ENCODE data around the gene FGD2.

FGD2 gene

DNA sequence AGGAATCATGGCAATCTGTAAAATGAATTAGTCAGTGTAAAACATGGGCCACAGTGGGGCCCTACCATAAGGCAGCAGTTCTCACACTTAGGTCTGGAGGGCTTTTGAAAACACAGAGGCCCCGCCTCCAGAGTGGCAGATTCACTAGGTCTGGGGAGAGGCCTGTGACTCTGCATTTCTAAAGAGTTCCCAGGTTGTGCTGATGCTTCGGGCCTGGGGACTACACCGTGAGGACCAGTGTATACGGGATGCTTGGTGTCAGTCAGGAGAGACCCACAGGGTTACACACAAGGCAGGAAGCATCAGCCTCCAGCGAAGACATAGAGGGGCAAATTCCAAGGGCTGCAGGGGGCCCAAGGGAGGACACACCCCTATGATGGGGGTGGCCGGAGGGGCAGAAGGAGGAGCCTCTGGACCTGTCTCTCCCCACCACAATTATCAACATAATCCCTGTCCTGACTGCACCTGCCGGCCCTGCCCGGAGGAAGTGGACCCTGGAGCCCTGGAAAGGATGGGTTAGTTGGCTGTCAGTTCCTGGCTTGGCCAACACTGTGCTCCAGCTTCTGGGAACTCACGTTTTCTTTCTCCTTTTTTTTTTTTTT is 46.7 kb downstream of the FGD2 start:
- no peak overlapping the region for H4K8ac ChIP-seq (ENCODE audit: low read depth, low read length)
- no CpG with 5 or more reads among the region's 9 CpGs for WGBS (ENCODE audit: extremely low coverage, insufficient coverage, low lambda C conversion rate)
- no peak overlapping the region for H2BK120ac ChIP-seq (ENCODE audit: low read depth, low read length)
- peak; percentile 90 for DNase-seq
- no peaks in the 10 kb centered on the region for H3K79me2 ChIP-seq (ENCODE audit: control insufficient read depth, insufficient read depth, low read length)
- no peak overlapping the region for H3K9ac ChIP-seq (ENCODE audit: low read length)
- H2AK5ac ChIP-seq (ENCODE audit: low read length): no peak overlapping the region
- H3K4me1 ChIP-seq (ENCODE audit: control insufficient read depth, low read depth, low read length): peaks cover 10% of the 10 kb centered on the region
- no peak overlapping the region for H3K27ac ChIP-seq (ENCODE audit: low read depth, low read length)
- no peak overlapping the region for H3K23ac ChIP-seq (ENCODE audit: low read length)
- peak overlapping the region; percentile 28 for H3K56ac ChIP-seq (ENCODE audit: low read length)
- no peak overlapping the region for H3K4me2 ChIP-seq (ENCODE audit: low read length)
- no peaks in the 10 kb centered on the region for H3K27me3 ChIP-seq (ENCODE audit: insufficient read depth, low read length, poor library complexity)
- H3K18ac ChIP-seq (ENCODE audit: low read length): no peak overlapping the region
- no peak overlapping the region for H3K4me3 ChIP-seq (ENCODE audit: low read length)
- no peaks in the 10 kb centered on the region for H3K79me1 ChIP-seq (ENCODE audit: low read length)
- H2BK5ac ChIP-seq (ENCODE audit: low read length): peak overlapping the region; percentile 3
- no peaks in the 10 kb centered on the region for H3K36me3 ChIP-seq (ENCODE audit: control insufficient read depth, insufficient read depth, low read length)
- H3K4ac ChIP-seq (ENCODE audit: low read depth, low read length): peak overlapping the region; percentile 5
- no peak overlapping the region for H4K5ac ChIP-seq (ENCODE audit: low read length)
- no peak overlapping the region for H2BK15ac ChIP-seq (replicated peaks; ENCODE audit: low read depth)

DNA sequence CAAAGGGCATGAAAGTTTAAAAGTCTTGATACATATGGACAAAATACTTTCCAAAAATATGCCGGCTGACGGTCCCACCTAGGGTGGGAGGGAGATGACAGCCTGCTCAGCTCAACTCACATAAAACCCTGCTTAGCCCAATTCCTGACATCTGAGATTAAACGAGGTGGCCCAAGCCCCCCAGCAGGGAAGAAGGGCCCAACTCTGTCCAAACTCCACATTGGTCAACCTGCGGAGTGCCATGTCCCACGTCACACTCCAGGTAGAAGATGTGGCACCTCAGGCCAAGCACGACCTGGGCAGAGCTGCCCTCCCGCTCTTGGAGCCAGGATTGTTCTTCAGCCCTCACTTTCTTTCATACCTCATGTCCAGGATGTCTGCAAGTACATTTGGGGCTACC is 48.2 kb downstream of the FGD2 start:
- H2BK5ac ChIP-seq (ENCODE audit: low read length): no peak overlapping the region
- H3K56ac ChIP-seq (ENCODE audit: low read length): no peak overlapping the region
- H3K36me3 ChIP-seq (ENCODE audit: control insufficient read depth, insufficient read depth, low read length): no peaks in the 10 kb centered on the region
- H3K4me3 ChIP-seq (ENCODE audit: low read length): no peak overlapping the region
- H3K79me1 ChIP-seq (ENCODE audit: low read length): no peaks in the 10 kb centered on the region
- H3K9ac ChIP-seq (ENCODE audit: low read length): no peak overlapping the region
- peaks cover 10% of the 10 kb centered on the region for H3K4me1 ChIP-seq (ENCODE audit: control insufficient read depth, low read depth, low read length)
- DNase-seq: no peak
- no peak overlapping the region for H3K4ac ChIP-seq (ENCODE audit: low read depth, low read length)
- no peak overlapping the region for H3K18ac ChIP-seq (ENCODE audit: low read length)
- H3K27ac ChIP-seq (ENCODE audit: low read depth, low read length): no peak overlapping the region
- H3K4me2 ChIP-seq (ENCODE audit: low read length): no peak overlapping the region
- H2AK5ac ChIP-seq (ENCODE audit: low read length): peak overlapping the region; percentile 51
- no peak overlapping the region for H3K23ac ChIP-seq (ENCODE audit: low read length)
- H3K79me2 ChIP-seq (ENCODE audit: control insufficient read depth, insufficient read depth, low read length): no peaks in the 10 kb centered on the region
- no peak overlapping the region for H4K8ac ChIP-seq (ENCODE audit: low read depth, low read length)
- no peak overlapping the region for H2BK15ac ChIP-seq (replicated peaks; ENCODE audit: low read depth)
- H4K5ac ChIP-seq (ENCODE audit: low read length): no peak overlapping the region
- H2BK120ac ChIP-seq (ENCODE audit: low read depth, low read length): no peak overlapping the region
- no CpG with 5 or more reads among the region's 7 CpGs for WGBS (ENCODE audit: extremely low coverage, insufficient coverage, low lambda C conversion rate)
- H3K27me3 ChIP-seq (ENCODE audit: insufficient read depth, low read length, poor library complexity): no peaks in the 10 kb centered on the region

DNA sequence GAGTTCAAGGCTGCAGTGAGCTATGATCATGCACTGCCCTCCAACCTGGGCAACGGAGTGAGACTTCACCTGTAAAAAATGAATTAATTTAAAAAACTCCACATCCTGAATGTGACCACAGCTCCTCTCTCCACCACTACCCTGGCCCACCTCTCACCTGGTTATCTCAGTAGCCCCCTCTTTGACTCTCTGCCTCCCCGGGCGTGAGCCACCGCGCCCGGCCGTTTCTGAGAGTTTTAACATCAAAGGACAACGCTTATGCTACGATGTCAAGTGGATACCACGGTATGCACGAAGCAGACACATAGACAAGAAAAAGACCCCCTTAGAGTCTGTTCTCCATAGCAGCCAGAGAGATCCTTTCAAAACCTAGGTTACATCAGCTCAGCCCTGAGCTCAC is 48.7 kb downstream of the FGD2 start:
- no peak overlapping the region for H3K23ac ChIP-seq (ENCODE audit: low read length)
- WGBS (ENCODE audit: extremely low coverage, insufficient coverage, low lambda C conversion rate): no CpG with 5 or more reads among the region's 11 CpGs
- H2BK5ac ChIP-seq (ENCODE audit: low read length): no peak overlapping the region
- no peak overlapping the region for H3K4me2 ChIP-seq (ENCODE audit: low read length)
- no peak overlapping the region for H3K4ac ChIP-seq (ENCODE audit: low read depth, low read length)
- no peak overlapping the region for H3K27ac ChIP-seq (ENCODE audit: low read depth, low read length)
- H3K36me3 ChIP-seq (ENCODE audit: control insufficient read depth, insufficient read depth, low read length): no peaks in the 10 kb centered on the region
- H3K56ac ChIP-seq (ENCODE audit: low read length): no peak overlapping the region
- no peaks in the 10 kb centered on the region for H3K79me2 ChIP-seq (ENCODE audit: control insufficient read depth, insufficient read depth, low read length)
- no peak overlapping the region for H3K4me3 ChIP-seq (ENCODE audit: low read length)
- no peaks in the 10 kb centered on the region for H3K27me3 ChIP-seq (ENCODE audit: insufficient read depth, low read length, poor library complexity)
- no peak overlapping the region for H2BK15ac ChIP-seq (replicated peaks; ENCODE audit: low read depth)
- DNase-seq: no peak
- H3K9ac ChIP-seq (ENCODE audit: low read length): no peak overlapping the region
- peaks cover 10% of the 10 kb centered on the region for H3K4me1 ChIP-seq (ENCODE audit: control insufficient read depth, low read depth, low read length)
- no peak overlapping the region for H2AK5ac ChIP-seq (ENCODE audit: low read length)
- no peak overlapping the region for H4K8ac ChIP-seq (ENCODE audit: low read depth, low read length)
- no peak overlapping the region for H4K5ac ChIP-seq (ENCODE audit: low read length)
- H3K79me1 ChIP-seq (ENCODE audit: low read length): no peaks in the 10 kb centered on the region
- H2BK120ac ChIP-seq (ENCODE audit: low read depth, low read length): no peak overlapping the region
- no peak overlapping the region for H3K18ac ChIP-seq (ENCODE audit: low read length)

DNA sequence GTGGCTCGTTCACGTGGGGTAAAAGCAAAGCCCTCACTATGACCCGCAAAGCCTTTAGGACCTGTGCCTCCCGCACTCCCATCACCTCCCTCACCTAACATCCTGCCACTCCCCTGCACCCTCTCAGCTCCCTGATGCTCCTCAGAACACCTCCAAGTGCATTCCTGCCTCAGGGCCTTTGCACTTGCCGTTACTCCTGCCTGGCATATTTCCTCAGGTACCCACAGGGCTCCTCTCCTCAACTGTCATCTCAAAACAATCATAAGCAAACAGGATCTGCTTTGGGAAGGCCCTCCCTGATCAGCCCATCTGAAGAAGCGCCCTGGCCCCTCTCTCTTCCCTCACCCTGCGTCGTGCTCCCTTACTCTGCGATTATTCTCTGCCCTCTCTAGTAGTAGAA is 49.1 kb downstream of the FGD2 start:
- H2BK5ac ChIP-seq (ENCODE audit: low read length): no peak overlapping the region
- no peak overlapping the region for H3K4me3 ChIP-seq (ENCODE audit: low read length)
- WGBS (ENCODE audit: extremely low coverage, insufficient coverage, low lambda C conversion rate): no CpG with 5 or more reads among the region's 9 CpGs
- H3K4me2 ChIP-seq (ENCODE audit: low read length): no peak overlapping the region
- peaks cover 12% of the 10 kb centered on the region for H3K4me1 ChIP-seq (ENCODE audit: control insufficient read depth, low read depth, low read length)
- H3K56ac ChIP-seq (ENCODE audit: low read length): no peak overlapping the region
- no peaks in the 10 kb centered on the region for H3K27me3 ChIP-seq (ENCODE audit: insufficient read depth, low read length, poor library complexity)
- H3K79me2 ChIP-seq (ENCODE audit: control insufficient read depth, insufficient read depth, low read length): no peaks in the 10 kb centered on the region
- H3K18ac ChIP-seq (ENCODE audit: low read length): no peak overlapping the region
- no peaks in the 10 kb centered on the region for H3K79me1 ChIP-seq (ENCODE audit: low read length)
- H3K9ac ChIP-seq (ENCODE audit: low read length): no peak overlapping the region
- H2BK120ac ChIP-seq (ENCODE audit: low read depth, low read length): no peak overlapping the region
- H2BK15ac ChIP-seq (replicated peaks; ENCODE audit: low read depth): no peak overlapping the region
- H3K4ac ChIP-seq (ENCODE audit: low read depth, low read length): no peak overlapping the region
- no peaks in the 10 kb centered on the region for H3K36me3 ChIP-seq (ENCODE audit: control insufficient read depth, insufficient read depth, low read length)
- no peak overlapping the region for H3K27ac ChIP-seq (ENCODE audit: low read depth, low read length)
- DNase-seq: no peak
- no peak overlapping the region for H4K5ac ChIP-seq (ENCODE audit: low read length)
- no peak overlapping the region for H4K8ac ChIP-seq (ENCODE audit: low read depth, low read length)
- H2AK5ac ChIP-seq (ENCODE audit: low read length): no peak overlapping the region
- H3K23ac ChIP-seq (ENCODE audit: low read length): no peak overlapping the region

DNA sequence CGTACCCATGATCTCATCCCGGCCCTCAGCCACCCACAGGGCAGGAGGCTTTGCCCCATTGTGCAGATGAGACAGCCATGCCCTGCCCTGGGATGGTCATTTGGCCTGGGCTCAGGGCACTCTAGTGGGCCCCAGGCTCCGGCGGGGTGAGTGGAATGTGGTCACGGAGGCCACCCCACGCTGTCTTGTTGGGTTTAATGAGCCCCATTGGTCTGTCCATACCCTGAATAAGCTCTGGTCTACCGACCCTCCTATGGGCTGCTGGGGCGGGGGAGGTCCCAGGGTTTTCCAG is 50.6 kb downstream of the FGD2 start:
- no peak overlapping the region for H2BK15ac ChIP-seq (replicated peaks; ENCODE audit: low read depth)
- no peak overlapping the region for H2BK120ac ChIP-seq (ENCODE audit: low read depth, low read length)
- no peak overlapping the region for H4K5ac ChIP-seq (ENCODE audit: low read length)
- H3K4me2 ChIP-seq (ENCODE audit: low read length): no peak overlapping the region
- H3K79me1 ChIP-seq (ENCODE audit: low read length): no peaks in the 10 kb centered on the region
- no peak overlapping the region for H2AK5ac ChIP-seq (ENCODE audit: low read length)
- no peak overlapping the region for H3K23ac ChIP-seq (ENCODE audit: low read length)
- H3K4me3 ChIP-seq (ENCODE audit: low read length): no peak overlapping the region
- no peak overlapping the region for H4K8ac ChIP-seq (ENCODE audit: low read depth, low read length)
- peak overlapping the region; percentile 37 for H3K9ac ChIP-seq (ENCODE audit: low read length)
- no CpG with 5 or more reads among the region's 8 CpGs for WGBS (ENCODE audit: extremely low coverage, insufficient coverage, low lambda C conversion rate)
- no peak overlapping the region for H3K27ac ChIP-seq (ENCODE audit: low read depth, low read length)
- no peaks in the 10 kb centered on the region for H3K79me2 ChIP-seq (ENCODE audit: control insufficient read depth, insufficient read depth, low read length)
- peak overlapping the region; percentile 76 for H3K4ac ChIP-seq (ENCODE audit: low read depth, low read length)
- no peaks in the 10 kb centered on the region for H3K36me3 ChIP-seq (ENCODE audit: control insufficient read depth, insufficient read depth, low read length)
- DNase-seq: no peak
- peaks cover 14% of the 10 kb centered on the region for H3K4me1 ChIP-seq (ENCODE audit: control insufficient read depth, low read depth, low read length)
- no peaks in the 10 kb centered on the region for H3K27me3 ChIP-seq (ENCODE audit: insufficient read depth, low read length, poor library complexity)
- peak overlapping the region; percentile 23 for H3K18ac ChIP-seq (ENCODE audit: low read length)
- H2BK5ac ChIP-seq (ENCODE audit: low read length): peak overlapping the region; percentile 39
- peak overlapping the region; percentile 74 for H3K56ac ChIP-seq (ENCODE audit: low read length)

DNA sequence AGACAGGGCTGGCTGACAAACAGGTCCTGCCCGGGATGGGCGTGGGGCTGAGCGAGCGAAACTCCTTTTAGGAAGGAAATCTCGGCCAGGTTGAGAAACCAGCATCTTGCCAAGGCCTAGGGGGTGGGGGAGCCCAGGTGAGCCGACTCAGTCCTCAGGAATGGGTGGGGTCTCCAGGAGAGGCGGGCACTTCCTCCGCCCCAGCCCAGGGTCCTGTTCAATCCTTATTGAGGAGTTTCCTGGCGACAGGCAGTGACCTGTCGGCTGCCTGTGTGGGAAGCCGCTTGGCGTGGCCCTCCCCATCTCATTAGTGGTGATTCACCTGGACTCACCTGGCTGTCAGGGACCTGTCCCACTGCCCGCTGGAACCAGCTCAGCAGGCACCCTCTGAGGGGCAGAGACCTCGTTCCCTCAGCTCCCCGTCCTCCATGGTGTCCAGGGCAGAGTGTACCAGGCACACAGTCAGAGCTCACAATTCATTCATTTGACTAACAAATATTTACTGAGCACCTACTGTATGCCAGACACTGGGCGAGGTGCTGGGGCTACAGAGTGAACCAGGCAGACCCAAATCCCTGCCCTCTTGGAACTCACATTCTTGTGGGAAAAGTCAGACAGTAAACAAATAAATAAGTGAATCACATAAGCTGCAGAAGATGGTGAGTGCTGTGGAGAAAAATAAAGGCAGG is 51.1 kb downstream of the FGD2 start:
- Histone ChIP-seq H3K18ac (ENCODE audit: low read length) (peak overlapping the region; percentile 23), H3K4me3 (ENCODE audit: low read length) (no peak overlapping the region), H3K4ac (ENCODE audit: low read depth, low read length) (peak overlapping the region; percentile 76), H3K27ac (ENCODE audit: low read depth, low read length) (no peak overlapping the region), H3K79me2 (ENCODE audit: control insufficient read depth, insufficient read depth, low read length) (no peaks in the 10 kb centered on the region), H3K27me3 (ENCODE audit: insufficient read depth, low read length, poor library complexity) (no peaks in the 10 kb centered on the region), H3K23ac (ENCODE audit: low read length) (no peak overlapping the region), H4K5ac (ENCODE audit: low read length) (no peak overlapping the region), H3K79me1 (ENCODE audit: low read length) (no peaks in the 10 kb centered on the region), H3K4me1 (ENCODE audit: control insufficient read depth, low read depth, low read length) (peaks cover 14% of the 10 kb centered on the region), H4K8ac (ENCODE audit: low read depth, low read length) (no peak overlapping the region), H2BK15ac (replicated peaks; ENCODE audit: low read depth) (no peak overlapping the region), H2AK5ac (ENCODE audit: low read length) (peak overlapping the region; percentile 27), H3K36me3 (ENCODE audit: control insufficient read depth, insufficient read depth, low read length) (no peaks in the 10 kb centered on the region), H2BK5ac (ENCODE audit: low read length) (peak overlapping the region; percentile 42), H3K9ac (ENCODE audit: low read length) (peak overlapping the region; percentile 37), H3K4me2 (ENCODE audit: low read length) (no peak overlapping the region), H3K56ac (ENCODE audit: low read length) (peak overlapping the region; percentile 77), H2BK120ac (ENCODE audit: low read depth, low read length) (no peak overlapping the region)
- WGBS (ENCODE audit: extremely low coverage, insufficient coverage, low lambda C conversion rate): no CpG with 5 or more reads among the region's 16 CpGs
- peak; percentile 63 for DNase-seq
